HPDE6-E6E7 (cell line): ENCODE measurements around the gene PRUNE2.
A peak's percentile ranks its signal among the peaks of the same experiment; 100 is the strongest.

ENCODE experiments used
- DNase-seq: peaks from one replicate; pipeline ENCODE4 v3.0.0; 2011; ENCODE audit warnings: missing footprints; ENCODE audit errors: extremely low spot score

The PRUNE2 gene

DNA sequence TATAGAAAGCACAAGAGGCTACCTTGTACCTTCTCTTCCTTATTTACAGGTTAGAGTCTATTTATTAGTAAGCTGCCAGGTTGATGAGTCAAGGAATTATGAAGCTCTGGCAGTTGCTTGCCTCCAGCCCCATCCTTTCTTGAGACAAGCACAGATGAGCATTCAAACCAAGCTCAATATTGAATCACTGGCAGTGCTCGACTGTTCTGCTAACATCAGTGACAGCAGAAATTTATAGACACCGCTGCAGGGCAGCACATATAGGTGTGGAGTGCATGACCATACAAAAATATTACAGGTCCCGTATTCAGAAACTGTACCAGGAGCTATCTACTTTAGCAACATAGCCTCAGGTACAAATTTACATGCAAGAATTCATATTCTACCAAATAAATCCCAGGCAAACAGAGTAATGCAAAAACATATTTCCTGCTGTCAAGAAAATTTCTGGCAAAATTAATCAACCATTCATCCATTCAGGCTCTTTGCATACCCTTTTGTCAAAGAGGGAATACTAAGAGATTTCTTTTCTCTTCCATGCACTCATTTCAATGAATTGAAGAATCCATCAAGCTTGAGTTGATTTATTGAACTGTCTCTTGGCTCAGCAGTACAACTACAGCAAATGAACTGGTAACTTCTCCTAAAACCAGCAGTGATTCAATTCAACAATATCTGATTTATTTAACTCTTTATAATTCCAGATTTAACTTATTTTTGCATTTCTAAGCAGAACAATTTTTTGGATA lies 168.6 kb downstream of the PRUNE2 start:
- no peak for DNase-seq

DNA sequence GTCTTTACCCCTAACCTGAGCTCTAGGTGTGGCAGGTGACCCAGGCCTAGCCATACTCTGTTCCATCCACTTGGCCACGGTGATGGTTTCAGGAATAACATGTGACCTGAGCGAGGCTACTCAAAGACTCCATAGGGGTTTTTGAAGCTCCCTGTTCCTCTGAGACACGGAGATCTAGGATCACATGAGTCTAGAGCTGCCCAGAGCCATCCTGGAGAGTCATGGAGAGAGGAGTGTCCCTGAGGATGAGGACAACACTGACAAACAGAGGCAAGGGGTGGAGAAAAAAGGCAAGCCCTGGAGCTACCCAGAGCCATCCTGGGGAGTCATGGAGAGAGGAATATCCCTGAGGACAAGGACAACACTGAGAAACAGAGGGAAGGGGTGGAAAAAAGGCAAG lies 171.2 kb downstream of the PRUNE2 start:
- no peak for DNase-seq

DNA sequence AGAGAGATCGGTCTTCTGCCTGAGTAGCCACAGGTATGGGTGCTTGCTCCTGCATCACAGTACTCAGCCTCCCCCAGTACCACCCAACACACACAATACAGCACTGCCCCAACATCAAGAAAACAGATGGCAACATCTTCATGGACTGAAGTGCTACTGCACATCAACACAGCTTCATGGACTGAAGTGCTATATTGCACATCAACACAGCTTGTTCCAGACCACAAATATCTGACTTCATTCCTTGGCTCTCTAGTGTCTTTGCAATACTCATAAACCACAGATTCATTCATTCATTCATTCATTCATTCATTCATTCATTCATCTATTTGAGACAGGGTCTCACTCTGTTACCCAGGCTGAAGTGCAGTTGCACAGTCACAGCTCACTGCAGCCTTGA lies 172.8 kb downstream of the PRUNE2 start:
- DNase-seq: no peak

DNA sequence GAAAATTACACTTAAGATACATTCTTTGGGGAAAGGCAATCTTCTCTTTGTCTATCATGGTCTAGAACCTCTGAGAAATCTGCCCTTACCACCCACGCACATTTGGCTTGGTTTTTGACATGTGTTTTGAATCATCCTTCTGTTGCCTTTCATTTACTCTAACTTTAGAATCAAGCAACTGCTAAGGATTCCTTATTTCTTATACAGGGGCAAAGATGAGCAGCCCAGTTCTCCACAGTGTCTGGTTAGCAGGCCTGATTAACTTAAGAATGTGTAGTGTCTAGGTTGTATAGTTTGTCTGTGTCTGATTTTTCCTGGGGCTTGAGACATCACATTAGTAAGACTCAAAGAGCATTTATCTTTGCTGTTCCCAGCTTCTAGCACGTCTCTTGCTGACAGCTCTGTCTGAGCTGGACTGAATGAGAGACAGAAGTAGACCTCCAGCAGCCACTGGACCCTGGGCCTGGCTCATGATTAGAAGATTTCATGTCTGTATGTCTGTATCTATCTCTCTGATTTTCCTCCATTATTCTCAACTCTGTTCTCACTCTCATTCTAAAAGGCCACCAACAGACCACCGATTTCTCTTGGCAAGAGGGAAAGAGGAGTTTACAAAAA lies 173.5 kb downstream of the PRUNE2 start:
- DNase-seq: no peak

DNA sequence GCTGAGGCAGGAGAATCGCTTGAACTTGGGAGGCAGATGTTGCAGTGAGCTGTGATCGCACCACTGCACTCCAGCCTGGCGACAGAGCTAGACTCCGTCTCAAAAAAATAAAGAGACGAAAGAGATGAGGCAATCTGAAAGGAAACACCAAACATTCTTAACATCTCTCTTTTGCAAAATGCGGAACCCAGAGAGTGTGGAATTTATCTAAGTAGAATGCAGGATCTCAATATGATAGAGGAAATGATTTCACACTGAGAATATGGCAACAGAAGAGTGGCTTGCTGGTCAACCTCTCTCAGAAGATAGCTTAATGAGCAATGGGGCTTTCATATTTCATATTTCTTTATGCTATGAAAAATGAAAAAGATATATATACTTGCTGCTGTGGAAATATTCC lies 175.1 kb downstream of the PRUNE2 start:
- DNase-seq: no peak

DNA sequence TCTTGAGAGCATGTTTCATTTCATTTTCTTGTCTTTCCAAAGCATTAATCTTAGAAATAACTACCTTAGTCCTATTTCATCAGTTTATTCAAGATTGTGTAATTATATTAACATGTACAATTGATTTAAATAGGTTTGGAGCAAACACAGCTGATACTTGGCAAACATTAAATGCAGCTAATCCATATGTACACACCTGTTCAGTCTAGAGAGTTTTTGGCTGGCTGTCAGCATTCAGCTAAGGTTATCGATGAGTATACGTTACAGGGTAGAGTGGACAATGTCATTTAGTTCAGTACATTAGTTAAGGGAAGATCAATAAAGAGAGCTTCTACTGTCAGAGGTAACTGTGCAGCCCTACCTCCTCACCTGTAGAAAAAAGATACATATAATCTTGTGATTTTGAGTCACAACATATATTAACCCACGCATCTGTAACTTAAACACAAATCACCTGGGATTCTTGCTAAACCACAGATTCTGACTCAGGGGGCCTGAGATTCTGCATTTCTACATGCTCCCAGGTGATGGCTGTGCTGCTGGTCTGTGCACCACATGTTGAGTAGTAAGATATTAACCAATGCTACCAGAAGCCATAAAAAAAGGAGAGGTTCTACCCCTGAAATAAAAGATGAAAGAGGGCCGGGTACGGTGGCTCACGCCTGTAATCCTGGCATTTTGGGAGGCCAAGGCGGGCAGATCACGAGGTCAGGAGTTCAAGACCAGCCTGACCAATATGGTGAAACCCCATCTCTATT lies 175.8 kb downstream of the PRUNE2 start:
- no peak for DNase-seq

DNA sequence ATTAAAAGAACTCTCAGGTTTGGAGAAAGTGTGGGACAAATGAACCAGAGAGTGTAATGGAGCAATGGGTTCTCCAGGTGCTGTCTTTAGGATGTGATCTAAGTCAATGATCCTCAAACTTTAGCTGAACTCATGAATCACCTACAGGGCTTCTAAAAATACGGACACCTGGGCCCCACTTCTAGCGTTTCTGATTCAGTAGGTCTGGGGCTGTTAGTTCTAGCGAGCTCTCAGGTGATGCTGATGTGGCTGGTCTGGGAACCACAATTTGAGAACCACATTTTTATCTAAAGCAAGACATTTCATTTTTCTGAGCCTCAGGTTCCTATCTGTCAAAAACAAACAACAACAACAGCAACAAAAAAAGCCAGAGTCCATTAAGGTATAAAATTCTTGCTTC lies 176.8 kb downstream of the PRUNE2 start:
- no peak for DNase-seq

DNA sequence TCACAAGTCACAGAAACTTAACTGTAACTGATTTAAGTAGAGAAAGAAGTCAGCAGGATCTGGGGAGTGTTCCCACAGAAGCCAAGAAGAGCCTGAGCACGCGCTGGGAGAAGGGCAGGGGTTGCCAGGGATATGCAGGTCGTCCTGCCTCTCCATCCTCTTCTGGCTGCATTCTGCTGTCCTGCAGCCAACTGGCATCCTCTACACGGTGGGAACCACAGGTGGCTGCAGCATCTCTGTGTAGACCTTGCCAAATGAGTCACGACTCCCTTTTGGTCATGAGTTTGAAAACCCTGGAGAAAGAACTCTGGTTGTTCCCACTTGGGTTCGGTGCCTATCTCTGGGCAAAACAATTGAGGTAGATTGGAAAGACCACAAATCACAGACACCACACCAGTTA lies 180.0 kb downstream of the PRUNE2 start:
- no peak for DNase-seq

DNA sequence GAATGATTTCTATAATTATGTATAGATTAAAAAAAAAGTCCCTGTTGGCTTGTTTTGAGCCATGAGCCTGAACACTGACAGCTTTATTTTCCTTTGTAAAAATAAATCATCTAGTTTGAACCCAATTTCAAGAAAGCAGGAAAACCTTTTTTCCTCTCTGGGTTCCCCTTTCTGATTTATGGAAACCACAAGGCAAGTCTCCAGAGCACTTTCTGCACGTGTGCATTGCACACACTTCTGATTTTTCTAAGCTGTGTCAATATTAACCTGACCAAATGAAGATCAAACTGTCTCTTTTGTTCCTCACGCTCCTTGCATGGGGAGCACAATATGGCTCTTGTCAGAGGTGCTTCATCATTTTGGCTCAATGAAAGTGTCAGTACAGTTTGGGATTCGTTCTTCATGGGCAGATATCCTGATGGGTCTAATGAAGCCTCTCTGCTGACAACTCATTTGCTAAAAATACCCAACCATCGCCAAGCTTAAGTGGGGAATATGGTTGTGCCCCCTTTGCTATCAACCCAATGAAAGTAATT lies 180.8 kb downstream of the PRUNE2 start:
- no peak for DNase-seq

DNA sequence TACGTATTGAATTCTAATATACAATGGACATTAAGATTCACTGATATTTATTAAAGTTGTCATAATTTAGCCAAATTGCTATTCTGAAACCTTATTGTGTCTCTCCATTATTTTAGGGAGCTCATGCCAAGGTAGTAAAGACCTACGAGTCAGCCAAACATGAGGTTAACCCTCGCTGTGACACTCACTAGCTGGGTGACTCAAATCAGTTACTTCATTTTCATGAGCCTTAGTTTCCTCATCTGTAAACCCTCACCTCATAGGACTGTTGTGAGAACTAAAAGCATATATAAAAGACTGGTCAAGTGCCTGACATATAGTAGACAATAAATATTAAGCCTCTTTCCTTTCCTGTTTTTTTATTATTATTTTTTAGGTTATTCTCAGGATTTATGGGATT lies 185.7 kb downstream of the PRUNE2 start:
- no peak for DNase-seq

DNA sequence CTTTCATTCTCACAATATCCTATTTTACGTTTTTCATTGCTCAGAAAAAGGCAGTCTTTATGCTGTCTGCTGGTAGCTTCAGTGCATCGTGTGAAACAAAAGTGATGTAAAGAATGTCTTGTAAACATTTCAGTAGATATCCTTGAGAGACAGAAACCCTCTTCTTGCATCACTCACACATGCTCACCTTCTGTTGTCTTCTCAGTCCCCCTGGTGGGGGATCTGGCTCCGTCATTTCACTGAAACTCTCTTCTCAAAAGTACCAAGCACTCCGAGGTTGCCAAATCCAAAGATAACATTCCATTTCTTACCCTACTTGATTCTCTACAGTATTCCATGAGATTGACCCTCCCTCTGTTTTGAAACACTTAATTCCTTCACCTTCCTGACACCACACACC lies 187.7 kb downstream of the PRUNE2 start:
- DNase-seq: no peak

DNA sequence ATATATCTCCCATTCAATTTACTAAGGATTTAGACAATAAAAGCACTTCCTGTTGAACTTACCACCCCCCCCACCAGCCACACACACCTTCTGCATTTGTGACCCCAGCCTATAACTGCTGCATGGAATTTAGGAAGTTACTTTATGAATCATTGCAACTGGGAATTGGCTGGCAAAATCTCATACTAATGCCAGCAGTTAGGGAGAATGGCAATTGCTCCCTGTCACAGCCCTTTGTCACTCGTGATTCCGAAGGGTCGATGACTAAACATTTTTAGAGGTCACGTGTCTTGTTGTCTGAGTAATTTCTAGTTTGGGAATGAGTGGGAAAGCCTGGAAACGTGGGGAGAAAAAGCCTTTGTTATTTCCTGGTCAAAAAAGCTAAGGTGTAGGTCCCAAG lies 188.3 kb downstream of the PRUNE2 start:
- DNase-seq: no peak

DNA sequence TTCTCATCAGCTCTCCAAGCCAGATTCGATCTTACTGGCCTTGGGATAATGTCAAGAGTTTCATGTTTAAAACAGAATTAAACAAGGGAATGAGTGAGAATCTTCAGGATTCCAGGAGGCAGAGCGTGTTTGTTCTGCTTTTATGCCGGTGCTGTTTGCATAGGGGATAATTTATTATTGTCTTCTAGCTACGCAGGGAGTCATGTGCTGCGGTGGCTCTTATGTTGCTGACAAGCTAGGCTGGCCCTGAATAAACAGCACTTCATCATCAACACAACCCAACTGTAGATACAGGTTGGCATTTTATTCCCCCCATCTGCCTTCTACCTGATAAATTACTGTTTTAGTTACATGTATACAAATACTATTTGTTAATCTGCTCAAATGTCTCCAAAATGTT lies 188.7 kb downstream of the PRUNE2 start:
- DNase-seq: no peak

DNA sequence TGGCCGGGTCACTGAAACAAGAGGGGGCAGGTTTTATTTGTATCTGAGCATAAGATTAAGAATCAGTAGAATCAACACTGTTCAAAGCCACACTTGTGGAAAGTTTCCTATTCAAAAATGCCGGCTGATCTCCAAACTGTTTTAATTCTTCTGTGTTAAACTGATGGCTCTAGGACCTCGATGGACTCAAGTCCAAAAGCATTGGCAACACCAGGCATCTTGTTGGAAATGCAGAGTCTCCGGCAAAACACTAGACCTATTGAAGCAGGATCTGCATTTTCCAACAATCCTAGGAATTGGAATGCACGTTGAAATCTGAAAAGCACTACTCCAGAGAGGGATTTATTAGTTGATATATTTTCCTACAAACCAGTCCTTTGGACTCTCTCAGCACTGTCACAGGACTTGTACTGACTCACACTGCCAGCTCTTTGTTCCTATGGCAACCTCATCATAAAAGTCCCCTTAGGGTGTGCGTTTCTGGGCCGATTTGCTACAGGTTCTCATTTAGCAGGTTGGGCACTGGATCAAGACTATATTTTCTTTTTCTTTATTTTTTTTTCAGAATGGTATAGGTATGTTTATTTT lies 189.7 kb downstream of the PRUNE2 start:
- no peak for DNase-seq

DNA sequence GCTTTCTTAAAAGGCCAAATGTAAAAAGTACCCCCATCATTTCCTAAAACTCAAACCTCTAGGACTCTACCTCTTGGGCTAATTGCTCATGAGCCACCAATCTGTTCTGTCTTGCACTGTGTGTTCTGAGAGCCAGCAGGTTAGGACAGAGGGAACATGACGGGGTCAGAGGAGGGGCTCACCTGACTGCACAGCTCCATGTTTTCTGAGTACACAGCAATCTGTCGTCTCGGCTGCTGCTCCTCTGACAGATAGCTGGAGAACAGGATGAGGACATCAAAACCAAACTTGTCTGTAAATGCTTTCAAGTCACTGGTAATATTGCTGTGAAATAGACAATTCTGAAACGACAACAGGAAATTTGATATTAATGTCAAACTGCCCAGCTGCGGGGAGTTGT lies 192.5 kb downstream of the PRUNE2 start:
- no peak for DNase-seq

DNA sequence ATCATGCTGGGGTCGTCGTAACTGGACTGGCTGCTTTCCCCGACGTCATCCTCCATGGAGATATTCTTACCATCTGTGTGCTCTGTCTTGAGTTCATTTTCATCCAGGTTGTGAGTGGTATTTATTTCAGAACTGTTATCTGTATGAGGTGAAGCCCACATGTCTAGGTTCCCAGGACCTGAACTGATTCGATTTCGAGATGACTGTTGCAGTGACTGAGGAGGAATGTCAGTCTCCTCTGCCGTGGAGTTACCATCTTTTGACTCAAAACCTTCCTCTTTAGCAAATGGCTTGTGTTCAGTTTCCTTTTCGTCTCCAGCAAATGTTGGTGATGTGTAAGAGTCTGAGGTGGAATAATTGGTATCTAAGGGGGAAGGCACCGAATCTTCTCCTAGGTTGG lies 196.9 kb downstream of the PRUNE2 start:
- DNase-seq: no peak

DNA sequence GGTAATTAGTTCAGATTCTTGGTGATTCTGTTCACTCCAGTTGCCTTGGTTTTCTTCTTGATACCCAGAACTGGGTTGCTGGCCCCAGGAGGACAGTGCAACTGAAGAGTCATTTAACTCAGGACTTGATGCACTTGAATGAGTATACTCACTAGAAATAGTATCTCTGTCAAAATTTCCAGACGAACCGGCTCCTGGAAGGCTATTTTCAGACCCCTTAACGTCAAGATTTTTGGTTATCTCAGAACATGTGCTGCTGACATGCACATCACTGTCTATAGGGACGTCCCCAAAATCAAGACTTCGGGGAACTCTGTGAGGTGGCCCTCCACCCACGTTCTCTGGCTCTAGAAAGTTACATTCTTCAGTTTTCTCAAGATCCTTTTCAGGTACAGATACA lies 198.4 kb downstream of the PRUNE2 start:
- no peak for DNase-seq

DNA sequence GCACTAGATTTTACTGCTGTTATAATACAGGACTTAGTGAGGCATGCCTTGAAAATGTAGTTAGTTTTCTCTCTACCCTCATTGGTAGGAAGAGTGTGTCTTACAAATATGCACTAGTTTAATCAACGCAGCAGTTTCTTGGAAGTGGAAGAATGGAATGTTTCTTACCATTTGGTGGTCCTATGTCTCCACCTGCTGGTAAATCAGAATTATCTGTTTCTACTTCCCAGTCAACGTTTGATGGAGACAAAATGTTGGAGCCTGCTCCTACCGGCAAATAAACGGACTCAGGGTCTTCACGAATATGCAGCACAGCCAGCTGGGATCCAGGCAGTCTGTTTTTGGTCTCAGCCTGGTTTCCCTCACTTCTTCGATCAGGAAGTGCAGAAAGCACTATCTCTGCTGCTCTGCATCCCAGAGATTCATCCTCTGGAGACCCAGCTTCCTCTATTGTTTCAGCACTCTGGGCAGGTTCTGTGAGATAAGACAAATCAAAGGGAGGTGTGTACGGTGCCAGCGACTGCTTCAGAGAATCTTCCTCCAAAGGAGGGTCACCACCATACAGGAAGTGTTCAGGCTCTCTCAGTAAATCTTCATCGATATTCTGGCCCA lies 201.2 kb downstream of the PRUNE2 start:
- DNase-seq: peak; percentile 35

DNA sequence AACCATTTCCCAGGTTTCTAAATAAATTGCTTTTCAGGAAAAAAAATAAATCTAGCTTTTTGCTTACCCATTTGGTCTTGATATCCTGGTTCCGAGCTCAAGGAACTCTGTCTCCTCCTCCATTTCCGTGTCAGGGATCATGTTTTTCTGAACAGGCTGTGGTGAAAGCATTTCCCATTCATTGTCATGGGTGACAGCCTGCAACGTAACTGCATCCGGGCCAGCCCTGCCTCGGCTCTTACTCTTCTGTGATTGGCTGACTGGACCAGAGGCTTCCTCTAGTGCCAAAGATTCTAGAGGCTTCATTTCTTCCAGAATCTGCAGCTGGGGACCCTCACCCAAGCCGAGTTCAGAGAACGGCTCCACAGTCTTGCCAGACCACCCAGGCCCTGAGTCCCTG lies 202.6 kb downstream of the PRUNE2 start:
- DNase-seq: no peak

DNA sequence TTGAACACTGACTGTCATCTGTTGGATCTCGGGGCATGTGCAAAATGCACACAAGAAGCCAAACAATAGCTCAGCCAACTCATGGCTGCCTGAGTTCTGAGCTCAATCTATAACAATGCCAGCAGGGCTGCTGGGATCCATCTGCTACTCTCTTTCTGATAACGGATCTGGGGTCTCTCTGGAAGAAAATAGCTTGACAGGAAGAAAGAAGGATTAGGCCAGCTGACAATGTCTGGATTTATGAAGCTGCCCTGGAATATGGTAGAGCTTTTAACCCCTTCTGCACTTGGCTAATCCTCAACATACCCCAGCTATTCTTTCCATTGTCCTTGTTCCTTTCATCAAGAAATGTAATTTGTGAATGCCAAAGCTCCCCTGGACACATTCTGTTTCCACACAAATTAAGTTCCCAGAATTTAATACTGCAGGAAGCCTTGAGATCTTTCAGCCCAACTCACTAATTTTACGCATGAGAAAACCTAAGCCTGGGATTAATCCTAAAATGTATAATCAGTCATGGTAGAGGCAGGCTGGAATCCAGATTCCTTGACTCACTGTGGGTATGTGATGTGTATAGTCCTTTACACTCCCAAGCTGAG lies 204.4 kb downstream of the PRUNE2 start:
- DNase-seq: no peak

DNA sequence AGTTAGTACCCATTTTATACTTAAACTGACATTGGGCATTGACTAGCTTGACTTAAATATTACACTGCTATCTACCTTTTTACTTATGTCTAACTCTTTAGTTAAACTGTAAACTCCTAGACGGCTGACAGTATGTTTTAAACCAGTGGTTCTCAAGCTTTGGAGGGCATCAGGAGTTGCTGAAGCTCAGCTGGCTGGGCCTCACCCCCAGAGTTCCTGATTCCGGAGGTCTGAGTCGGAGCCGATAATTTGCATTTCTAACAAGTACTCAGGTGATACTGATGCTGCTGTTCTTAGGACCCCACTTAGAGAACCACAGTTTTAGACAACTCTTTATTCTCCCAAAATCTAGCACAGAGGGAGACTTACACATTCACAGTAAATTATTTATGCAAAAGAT lies 205.0 kb downstream of the PRUNE2 start:
- no peak for DNase-seq

DNA sequence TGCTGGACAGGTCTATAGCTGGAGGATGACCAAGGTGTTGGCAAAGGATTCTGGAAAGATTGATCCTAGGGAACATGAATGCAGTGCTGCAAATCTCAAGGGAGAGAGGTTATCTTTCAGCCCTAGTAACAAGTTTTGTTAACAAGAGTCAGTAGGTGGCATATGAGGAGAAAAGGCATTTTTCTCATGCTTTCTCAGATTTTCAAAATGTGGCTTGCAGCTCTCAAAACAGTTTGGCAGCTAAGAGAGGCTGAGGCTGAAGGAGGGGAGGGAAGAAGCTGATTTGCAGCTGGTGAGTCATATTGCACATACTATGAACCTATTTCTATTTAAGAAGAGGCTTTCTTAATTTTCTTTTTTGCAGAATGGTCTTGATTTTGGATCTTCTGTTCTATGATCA lies 205.9 kb downstream of the PRUNE2 start:
- no peak for DNase-seq
